ENCODE results near the gene PADI6. TPM values are rescaled to one million over a fixed set of nuclear protein-coding genes. Genes with fewer than 3 reads are reported as not detected.

PADI6 gene
- total RNA-seq, 1 donor from 2014 or later, result not detected

DNA sequence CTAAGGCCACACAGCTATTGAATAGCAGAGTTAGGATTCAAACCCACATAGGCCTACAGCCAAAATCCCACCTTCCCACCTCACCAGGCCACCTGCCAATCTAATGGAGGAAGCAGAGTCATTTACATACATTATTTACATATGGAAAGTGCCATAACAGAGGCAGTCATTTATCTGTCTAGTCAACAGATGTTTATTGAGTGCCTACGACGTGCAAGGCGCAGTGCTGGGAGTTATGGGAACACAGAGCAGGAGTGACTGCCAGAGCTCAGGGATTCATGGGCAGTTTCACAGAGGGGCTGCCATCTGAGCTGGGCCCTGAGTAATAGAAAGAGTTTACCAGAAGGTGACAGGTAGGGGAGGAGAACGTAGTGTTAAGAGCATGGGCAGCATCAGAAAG is 10.3 kb upstream of the PADI6 start:
- no peak for DNase-seq (ENCODE audit: low spot score)
- intact Hi-C loops (cut with micrococcal nuclease), result no loop called here
- H3K36me3 Mint-ChIP-seq (ENCODE audit: low read depth), result no peaks in the 10 kb centered on the region

DNA sequence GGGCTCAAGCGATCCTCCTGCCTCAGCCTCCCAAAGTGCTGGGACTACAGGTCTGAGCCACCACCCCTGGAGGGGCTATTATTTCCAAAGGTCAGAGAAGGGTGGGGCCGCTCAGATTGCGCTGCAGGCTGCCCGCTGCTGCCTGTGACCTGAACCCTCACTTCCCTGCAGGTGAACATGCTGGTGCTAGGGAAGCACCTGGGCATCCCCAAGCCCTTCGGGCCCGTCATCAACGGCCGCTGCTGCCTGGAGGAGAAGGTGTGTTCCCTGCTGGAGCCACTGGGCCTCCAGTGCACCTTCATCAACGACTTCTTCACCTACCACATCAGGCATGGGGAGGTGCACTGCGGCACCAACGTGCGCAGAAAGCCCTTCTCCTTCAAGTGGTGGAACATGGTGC is 8.6 kb upstream of the PADI6 start:
- no peak for DNase-seq (ENCODE audit: low spot score)
- intact Hi-C loops (cut with micrococcal nuclease), result no loop called here
- no peak overlapping the region for H3K4me3 Mint-ChIP-seq (ENCODE audit: low read depth)
- H3K9me3 Mint-ChIP-seq, result no peaks in the 10 kb centered on the region
- H3K27ac Mint-ChIP-seq, result no peak overlapping the region
- no peaks in the 10 kb centered on the region for H3K36me3 Mint-ChIP-seq (ENCODE audit: low read depth)
- H3K27me3 Mint-ChIP-seq (ENCODE audit: low read depth), result peaks cover 1% of the 10 kb centered on the region
- H3K4me1 Mint-ChIP-seq (ENCODE audit: low read depth), result no peaks in the 10 kb centered on the region

More for the DNA sequence above, 10.3 kb upstream of the PADI6 start:
- Mint-ChIP-seq H3K27me3 (ENCODE audit: low read depth) (peaks cover 1% of the 10 kb centered on the region), H3K9me3 (no peaks in the 10 kb centered on the region), H3K4me3 (ENCODE audit: low read depth) (no peak overlapping the region), H3K27ac (no peak overlapping the region), H3K4me1 (ENCODE audit: low read depth) (no peaks in the 10 kb centered on the region)

DNA sequence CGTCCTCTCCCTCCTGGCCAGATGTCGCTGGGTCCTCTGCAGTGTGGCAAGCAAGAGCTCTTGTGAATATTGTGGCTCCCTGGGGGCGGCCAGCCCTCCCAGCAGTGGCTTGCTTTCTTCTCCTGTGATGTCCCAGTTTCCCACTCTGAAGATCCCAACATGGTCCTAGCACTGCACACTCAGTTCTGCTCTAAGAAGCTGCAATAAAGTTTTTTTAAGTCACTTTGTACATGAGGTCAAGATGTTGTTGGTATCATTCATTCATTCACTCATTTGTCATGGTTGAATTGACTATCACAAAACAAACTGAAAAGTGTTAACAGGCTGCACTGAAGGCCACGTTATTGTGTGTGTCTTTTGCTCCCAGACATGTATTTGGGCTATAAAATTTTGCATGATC is 8.2 kb upstream of the PADI6 start:
- Mint-ChIP-seq H3K27me3 (ENCODE audit: low read depth) (peaks cover 1% of the 10 kb centered on the region), H3K4me3 (ENCODE audit: low read depth) (no peak overlapping the region), H3K36me3 (ENCODE audit: low read depth) (no peaks in the 10 kb centered on the region), H3K4me1 (ENCODE audit: low read depth) (no peaks in the 10 kb centered on the region), H3K27ac (no peak overlapping the region), H3K9me3 (no peaks in the 10 kb centered on the region)
- no peak for DNase-seq (ENCODE audit: low spot score)
- intact Hi-C loops (cut with micrococcal nuclease), result no loop called here

DNA sequence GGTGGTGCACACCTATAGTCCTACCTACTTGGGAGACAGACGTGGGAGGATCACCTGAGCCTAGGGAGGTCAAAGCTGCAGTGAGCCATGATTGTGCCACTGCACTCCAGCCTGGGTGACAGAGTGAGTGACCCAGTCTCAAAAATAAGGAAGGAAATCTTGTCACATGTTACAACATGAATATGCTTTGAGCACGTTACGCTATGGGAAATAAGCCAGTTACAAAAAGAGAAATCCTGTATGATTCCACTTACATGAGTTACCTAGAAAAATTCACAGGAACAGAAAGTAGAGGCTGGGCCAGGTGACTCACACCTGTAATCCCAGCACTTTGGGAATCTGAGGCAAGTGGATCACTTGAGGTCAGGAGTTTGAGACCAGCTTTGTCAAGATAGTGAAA is 6.7 kb upstream of the PADI6 start:
- intact Hi-C loops (cut with micrococcal nuclease), result no loop called here

DNA sequence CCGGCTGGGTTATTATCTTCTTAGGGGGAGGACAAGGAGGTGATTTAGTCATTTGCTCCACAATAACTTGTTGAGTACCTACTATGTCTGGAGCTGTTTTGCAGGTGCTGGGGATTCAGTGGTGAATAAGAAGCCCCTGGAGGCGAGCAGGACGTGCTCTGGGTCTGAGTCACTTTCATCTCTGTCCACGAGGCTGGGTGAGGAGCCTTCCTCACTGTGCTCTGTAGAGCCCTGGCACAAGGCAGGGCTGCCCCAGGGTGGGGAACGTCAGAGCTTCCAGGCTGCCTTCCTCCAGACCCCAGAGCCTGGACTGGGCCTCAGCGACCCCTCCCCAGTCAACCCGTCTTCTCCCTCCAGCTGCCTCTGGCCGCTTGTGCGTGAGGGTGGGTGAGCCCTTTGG is 2.5 kb upstream of the PADI6 start:
- Mint-ChIP-seq H3K9me3 (no peaks in the 10 kb centered on the region), H3K36me3 (ENCODE audit: low read depth) (no peaks in the 10 kb centered on the region), H3K27me3 (ENCODE audit: low read depth) (peaks cover 1% of the 10 kb centered on the region), H3K27ac (no peak overlapping the region), H3K4me3 (ENCODE audit: low read depth) (no peak overlapping the region), H3K4me1 (ENCODE audit: low read depth) (no peaks in the 10 kb centered on the region)
- intact Hi-C loops (cut with micrococcal nuclease), result no loop called here
- no peak for DNase-seq (ENCODE audit: low spot score)

More for the DNA sequence above, 6.7 kb upstream of the PADI6 start:
- H3K27me3 Mint-ChIP-seq (ENCODE audit: low read depth), result peaks cover 1% of the 10 kb centered on the region
- no peaks in the 10 kb centered on the region for H3K36me3 Mint-ChIP-seq (ENCODE audit: low read depth)
- H3K4me3 Mint-ChIP-seq (ENCODE audit: low read depth), result no peak overlapping the region
- H3K9me3 Mint-ChIP-seq, result no peaks in the 10 kb centered on the region
- H3K27ac Mint-ChIP-seq, result no peak overlapping the region
- DNase-seq (ENCODE audit: low spot score), result no peak
- H3K4me1 Mint-ChIP-seq (ENCODE audit: low read depth), result no peaks in the 10 kb centered on the region

DNA sequence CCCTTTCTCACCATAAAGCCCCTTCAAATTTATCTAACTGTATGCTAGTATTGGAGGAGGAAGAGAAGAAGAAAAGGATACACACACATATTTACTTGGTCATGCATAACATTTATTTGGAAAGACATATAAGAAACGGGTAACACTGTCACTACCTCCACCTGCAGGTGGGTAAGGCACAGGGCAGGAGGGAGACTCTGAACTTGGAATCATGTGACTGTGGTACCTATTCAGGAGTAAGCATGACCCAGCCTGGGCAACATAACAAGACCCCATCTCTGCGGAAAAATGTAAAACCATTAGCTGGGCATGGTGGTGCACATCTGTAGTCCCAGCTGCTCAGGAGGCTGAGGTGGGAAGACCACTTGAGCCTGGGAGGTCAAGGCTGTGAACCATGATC is 1.4 kb upstream of the PADI6 start:
- intact Hi-C loops (cut with micrococcal nuclease), result no loop called here
- Mint-ChIP-seq H3K27ac (no peak overlapping the region), H3K4me3 (ENCODE audit: low read depth) (no peak overlapping the region), H3K27me3 (ENCODE audit: low read depth) (peaks cover 1% of the 10 kb centered on the region), H3K9me3 (no peaks in the 10 kb centered on the region), H3K4me1 (ENCODE audit: low read depth) (no peaks in the 10 kb centered on the region), H3K36me3 (ENCODE audit: low read depth) (no peaks in the 10 kb centered on the region)
- DNase-seq (ENCODE audit: low spot score), result no peak

DNA sequence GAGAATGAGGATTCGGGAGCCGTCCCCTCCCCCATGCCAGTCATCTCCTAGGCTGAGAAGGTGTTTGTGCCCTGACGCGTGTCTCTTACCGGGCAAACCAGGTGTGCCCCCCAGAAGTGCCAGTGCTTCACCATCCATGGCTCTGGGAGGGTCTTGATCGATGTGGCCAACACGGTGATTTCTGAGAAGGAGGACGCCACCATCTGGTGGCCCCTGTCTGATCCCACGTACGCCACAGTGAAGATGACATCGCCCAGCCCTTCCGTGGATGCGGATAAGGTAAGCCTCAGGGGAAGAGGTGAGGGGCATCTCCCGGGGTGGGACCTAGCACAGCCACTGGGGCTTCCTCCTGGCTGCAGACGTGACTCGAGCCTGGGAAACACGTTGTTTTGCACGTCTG is 959 bp downstream of the PADI6 start:
- H3K4me1 Mint-ChIP-seq (ENCODE audit: low read depth), result no peaks in the 10 kb centered on the region

DNA sequence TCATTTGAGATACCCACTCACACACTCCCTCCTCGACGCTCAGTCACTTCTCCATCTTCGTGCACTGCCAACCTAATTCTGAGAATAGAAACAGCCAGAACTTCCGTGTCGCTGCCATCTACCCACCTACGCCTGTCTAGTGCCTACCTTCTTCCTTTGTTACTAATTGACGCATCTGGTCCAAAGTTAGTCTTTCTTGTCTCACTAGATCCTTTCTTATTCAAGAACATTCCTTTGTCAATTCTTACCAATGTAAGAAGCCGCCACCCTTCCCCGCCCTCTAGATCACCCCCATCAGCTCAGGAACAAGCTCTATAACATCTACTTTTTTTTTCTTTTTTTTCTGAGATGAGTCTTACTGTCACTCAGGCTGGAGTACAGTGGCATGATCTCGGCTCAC is 3.7 kb downstream of the PADI6 start:
- Mint-ChIP-seq H3K9me3 (no peaks in the 10 kb centered on the region), H3K27me3 (ENCODE audit: low read depth) (peaks cover under 1% of the 10 kb centered on the region), H3K27ac (no peak overlapping the region), H3K36me3 (ENCODE audit: low read depth) (no peaks in the 10 kb centered on the region), H3K4me3 (ENCODE audit: low read depth) (no peak overlapping the region), H3K4me1 (ENCODE audit: low read depth) (no peaks in the 10 kb centered on the region)
- intact Hi-C loops (cut with micrococcal nuclease), result no loop called here
- no peak for DNase-seq (ENCODE audit: low spot score)

More for the DNA sequence above, 959 bp downstream of the PADI6 start:
- Mint-ChIP-seq H3K4me3 (ENCODE audit: low read depth) (no peak overlapping the region), H3K27ac (no peak overlapping the region), H3K36me3 (ENCODE audit: low read depth) (no peaks in the 10 kb centered on the region), H3K27me3 (ENCODE audit: low read depth) (no peaks in the 10 kb centered on the region), H3K9me3 (no peaks in the 10 kb centered on the region)
- DNase-seq (ENCODE audit: low spot score), result no peak
- intact Hi-C loops (cut with micrococcal nuclease), result no loop called here

DNA sequence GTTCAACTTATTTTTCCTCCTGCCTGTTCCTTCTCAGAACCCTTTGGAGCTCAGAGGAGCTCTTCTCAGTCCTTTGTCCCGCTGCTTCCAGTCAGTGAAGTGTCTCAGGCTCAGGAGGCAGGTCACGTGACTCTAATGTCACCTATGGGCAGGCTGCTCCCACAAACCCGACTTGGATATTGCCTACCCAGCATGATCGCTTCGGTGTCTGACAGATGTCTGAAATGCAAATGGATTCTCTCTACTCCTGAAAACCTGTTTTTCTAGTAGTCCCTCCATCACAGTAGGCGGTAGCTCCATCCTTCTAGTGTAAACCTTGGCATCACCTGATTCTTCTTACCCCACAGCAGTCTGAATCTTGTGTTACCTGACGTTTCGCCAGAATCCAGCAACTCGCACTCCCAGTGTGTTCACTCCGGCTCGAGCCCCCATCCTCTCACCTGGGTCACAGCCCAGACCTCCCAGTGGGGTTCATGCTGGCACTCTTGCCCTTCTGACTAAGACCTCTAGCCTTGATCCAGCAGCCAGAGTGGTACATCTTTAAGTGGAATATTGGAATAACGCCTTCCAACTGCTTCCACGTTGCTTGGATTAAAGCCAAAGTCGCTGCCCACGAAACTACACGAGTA is 5.4 kb downstream of the PADI6 start:
- H3K27me3 Mint-ChIP-seq (ENCODE audit: low read depth), result peaks cover 2% of the 10 kb centered on the region
- no peak for DNase-seq (ENCODE audit: low spot score)

DNA sequence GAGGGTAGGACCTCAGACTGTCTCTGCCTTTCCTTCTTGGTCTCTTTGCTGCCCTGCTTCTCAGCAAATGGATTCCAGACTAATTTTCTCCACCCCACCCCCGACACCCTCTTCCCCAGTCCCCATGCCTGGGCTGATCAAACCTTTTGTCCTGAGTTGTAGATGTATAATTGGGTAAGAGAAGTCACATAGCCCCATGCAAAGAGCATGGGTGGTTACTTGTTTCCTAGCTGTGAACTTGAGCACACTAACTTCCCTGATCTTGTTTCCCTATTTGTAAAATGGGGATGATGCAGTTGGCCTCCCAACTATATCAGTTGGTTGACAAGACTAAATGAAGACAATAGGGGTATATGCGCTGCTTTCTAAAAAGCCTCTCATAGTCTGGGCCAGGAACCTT is 9.2 kb downstream of the PADI6 start:
- intact Hi-C loops (cut with micrococcal nuclease), result no loop called here
- H3K36me3 Mint-ChIP-seq (ENCODE audit: low read depth), result no peaks in the 10 kb centered on the region
- H3K27me3 Mint-ChIP-seq (ENCODE audit: low read depth), result peaks cover 2% of the 10 kb centered on the region
- no peak for DNase-seq (ENCODE audit: low spot score)
- H3K9me3 Mint-ChIP-seq, result no peaks in the 10 kb centered on the region
- no peak overlapping the region for H3K4me3 Mint-ChIP-seq (ENCODE audit: low read depth)
- no peak overlapping the region for H3K27ac Mint-ChIP-seq
- no peaks in the 10 kb centered on the region for H3K4me1 Mint-ChIP-seq (ENCODE audit: low read depth)

More for the DNA sequence above, 5.4 kb downstream of the PADI6 start:
- Mint-ChIP-seq H3K9me3 (no peaks in the 10 kb centered on the region), H3K4me1 (ENCODE audit: low read depth) (no peaks in the 10 kb centered on the region), H3K27ac (no peak overlapping the region), H3K36me3 (ENCODE audit: low read depth) (no peaks in the 10 kb centered on the region), H3K4me3 (ENCODE audit: low read depth) (no peak overlapping the region)
- intact Hi-C loops (cut with micrococcal nuclease), result no loop called here

DNA sequence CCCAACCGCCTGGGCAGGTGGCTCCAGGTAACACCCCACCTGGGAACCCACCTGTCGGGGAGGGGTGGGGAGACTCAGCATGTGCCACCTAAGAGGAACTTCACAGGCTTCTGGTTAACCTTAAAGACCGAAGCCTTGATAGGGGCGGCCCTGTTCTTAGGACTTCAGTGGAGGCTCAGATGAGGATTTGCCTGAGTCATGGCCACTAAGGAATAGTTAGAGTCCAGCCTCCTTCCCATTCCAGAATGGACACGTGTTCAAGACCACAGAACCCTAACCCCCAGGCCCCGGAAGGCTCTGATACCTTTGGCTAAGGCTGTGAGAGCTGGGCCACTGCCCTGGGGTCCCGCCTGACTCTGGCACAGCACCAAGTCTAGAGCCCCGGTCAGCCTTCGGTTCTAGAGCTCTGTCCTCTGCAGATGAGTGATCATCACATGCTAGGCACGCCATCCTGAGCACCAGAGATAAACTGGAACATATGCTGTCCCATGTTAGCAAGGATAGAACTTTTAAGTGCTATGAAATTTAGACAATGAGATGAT is 20.3 kb downstream of the PADI6 start:
- H3K27ac Mint-ChIP-seq, result no peak overlapping the region
- intact Hi-C loops (cut with micrococcal nuclease), result no loop called here
- no peak overlapping the region for H3K4me3 Mint-ChIP-seq (ENCODE audit: low read depth)
- no peaks in the 10 kb centered on the region for H3K27me3 Mint-ChIP-seq (ENCODE audit: low read depth)
- H3K4me1 Mint-ChIP-seq (ENCODE audit: low read depth), result no peaks in the 10 kb centered on the region
- no peaks in the 10 kb centered on the region for H3K36me3 Mint-ChIP-seq (ENCODE audit: low read depth)
- DNase-seq (ENCODE audit: low spot score), result no peak
- H3K9me3 Mint-ChIP-seq, result no peaks in the 10 kb centered on the region

DNA sequence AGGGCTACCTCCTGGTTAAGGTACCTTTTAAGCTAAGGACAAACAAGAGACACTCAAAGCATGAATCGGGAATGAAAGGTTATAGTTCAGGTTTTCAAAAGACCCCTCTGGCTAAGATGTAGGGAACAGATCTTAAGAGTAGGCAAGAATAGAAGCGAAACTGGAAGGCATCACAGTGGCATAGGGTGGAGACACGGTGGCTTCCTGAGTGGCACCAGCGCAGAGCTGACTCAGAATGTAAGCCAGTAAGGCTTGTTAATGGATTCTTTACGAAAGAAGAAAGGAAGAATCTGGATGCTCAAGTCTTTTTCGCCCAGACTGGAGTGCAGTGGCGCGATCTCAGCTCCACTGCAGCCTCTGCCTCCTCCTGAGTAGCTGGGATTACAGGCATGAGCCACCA is 21.2 kb downstream of the PADI6 start:
- Mint-ChIP-seq H3K4me1 (ENCODE audit: low read depth) (no peaks in the 10 kb centered on the region), H3K27ac (no peak overlapping the region), H3K36me3 (ENCODE audit: low read depth) (no peaks in the 10 kb centered on the region), H3K4me3 (ENCODE audit: low read depth) (no peak overlapping the region), H3K27me3 (ENCODE audit: low read depth) (no peaks in the 10 kb centered on the region), H3K9me3 (no peaks in the 10 kb centered on the region)
- no peak for DNase-seq (ENCODE audit: low spot score)
- intact Hi-C loops (cut with micrococcal nuclease), result no loop called here

DNA sequence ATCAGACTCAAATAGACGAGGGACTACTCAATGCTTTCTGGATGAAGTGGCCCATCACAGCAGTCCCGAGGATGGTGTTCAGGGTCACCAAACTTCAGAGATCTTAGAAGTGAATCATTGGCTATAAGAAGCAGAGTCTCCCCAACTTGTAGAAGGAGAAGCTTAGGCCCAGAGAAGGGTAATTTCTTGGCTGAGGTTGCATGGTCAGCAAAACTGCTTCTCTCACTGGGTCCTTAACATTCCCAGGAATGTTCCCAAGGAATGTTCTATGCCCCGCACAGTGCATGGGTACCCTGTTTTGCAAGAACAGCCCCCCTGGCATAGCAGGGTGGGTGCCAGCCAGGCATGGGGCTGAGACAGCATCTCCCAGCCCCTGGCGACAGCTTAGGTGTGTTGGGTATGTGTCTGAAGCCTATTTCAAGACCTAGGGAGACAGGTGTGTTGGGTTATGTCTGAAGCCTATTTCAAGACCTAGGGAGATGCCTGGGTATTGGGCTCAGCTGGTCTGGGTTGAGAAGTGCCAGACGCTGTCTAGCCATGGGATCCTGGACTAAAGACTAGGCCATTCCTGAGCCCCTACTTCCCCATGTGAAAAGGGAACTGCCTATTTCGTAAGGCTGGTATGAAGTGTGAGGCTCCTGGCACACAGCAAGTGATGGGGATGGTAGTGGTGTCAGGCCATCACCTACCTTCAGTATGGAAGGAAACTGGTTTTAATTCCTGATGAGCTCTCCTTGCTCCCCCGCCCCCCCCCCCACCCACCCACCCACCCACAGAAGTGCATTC is 26.1 kb downstream of the PADI6 start:
- Mint-ChIP-seq H3K27ac (no peak overlapping the region), H3K27me3 (ENCODE audit: low read depth) (no peaks in the 10 kb centered on the region), H3K9me3 (no peaks in the 10 kb centered on the region), H3K36me3 (ENCODE audit: low read depth) (no peaks in the 10 kb centered on the region), H3K4me1 (ENCODE audit: low read depth) (no peaks in the 10 kb centered on the region), H3K4me3 (ENCODE audit: low read depth) (no peak overlapping the region)
- DNase-seq (ENCODE audit: low spot score), result no peak
- intact Hi-C loops (cut with micrococcal nuclease), result no loop called here
